ENCODE measurements around the gene CD69. TPM values are rescaled to one million over a fixed set of nuclear protein-coding genes. Genes with fewer than 3 reads are reported as not detected.

CD69 gene
- total RNA-seq, 1 donor from 2014 or later: 26.7 TPM

- Mint-ChIP-seq H3K4me1 (peaks cover 55% of the 10 kb centered on the region), H3K9me3 (peaks cover 2% of the 10 kb centered on the region), H3K27ac (no peak overlapping the region), H3K4me3 (no peak overlapping the region), H3K27me3 (no peaks in the 10 kb centered on the region), H3K36me3 (ENCODE audit: low read depth) (no peaks in the 10 kb centered on the region)
- ChIA-PET CTCF (interaction anchor here (0.9 to 1.1 kb wide), 2 partner anchors 43 to 44 kb away, joined by 3 to 6 read pairs; no protein-coding TSS in a partner anchor), POLR2A (interaction anchor here (0.6 to 0.7 kb wide), 2 partner anchors 25 to 33 kb away, joined by 3 to 4 read pairs; no protein-coding TSS in a partner anchor)
- ATAC-seq (ENCODE audit: low read depth) (no peak), DNase-seq (no peak)
- no peak for TF ChIP-seq CTCF (IDR thresholded peaks at IDR 0.05)
- intact Hi-C loops (cut with micrococcal nuclease): no loop called here
Measured at GRCh38 chr12:9792961-9793617, 32.4 kb upstream of the CD69 start.

DNA sequence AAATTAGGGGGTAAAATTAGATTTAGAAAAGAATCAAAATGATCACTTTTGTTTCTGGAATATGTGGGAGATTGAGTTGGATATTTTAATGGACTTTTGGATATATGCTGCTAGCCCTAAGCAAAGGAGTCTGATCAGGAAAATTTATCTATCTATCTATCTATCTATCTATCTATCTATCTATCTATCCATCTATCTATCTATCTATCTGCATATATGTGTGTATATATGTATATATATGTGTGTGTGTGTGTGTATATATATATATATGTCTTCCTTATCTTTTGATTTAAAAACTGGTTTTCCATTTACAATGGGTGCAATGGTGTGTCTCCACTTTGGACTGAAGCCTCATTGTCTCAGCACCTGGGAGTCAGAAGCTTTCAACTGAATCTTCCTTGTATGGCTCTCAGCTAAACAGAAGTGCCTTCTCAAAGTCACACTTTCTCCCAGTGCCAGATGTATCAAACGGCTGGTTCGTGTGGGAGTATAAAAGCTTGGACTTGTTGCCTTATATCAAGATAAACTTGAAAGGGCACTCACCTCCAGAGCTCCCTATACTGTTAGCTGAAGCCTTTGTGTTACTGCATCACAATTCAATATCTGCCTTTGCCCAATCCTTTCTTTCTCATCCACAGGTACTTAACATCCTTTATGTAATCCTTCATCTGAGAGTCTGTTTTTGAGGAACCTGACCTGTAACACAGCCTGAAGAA is 31.6 kb upstream of the CD69 start:
- no peak for DNase-seq
- ChIA-PET CTCF (interaction anchor here (0.9 to 1.1 kb wide), 2 partner anchors 42 to 44 kb away, joined by 3 to 6 read pairs; no protein-coding TSS in a partner anchor), POLR2A (interaction anchor here (0.6 to 0.7 kb wide), 2 partner anchors 25 to 33 kb away, joined by 3 to 4 read pairs; no protein-coding TSS in a partner anchor)
- Mint-ChIP-seq H3K27me3 (no peaks in the 10 kb centered on the region), H3K4me3 (no peak overlapping the region), H3K27ac (no peak overlapping the region), H3K9me3 (peaks cover 2% of the 10 kb centered on the region), H3K4me1 (peaks cover 55% of the 10 kb centered on the region), H3K36me3 (ENCODE audit: low read depth) (no peaks in the 10 kb centered on the region)
- TF ChIP-seq CTCF (IDR thresholded peaks at IDR 0.05): no peak
- ATAC-seq (ENCODE audit: low read depth): no peak
- intact Hi-C loops (cut with micrococcal nuclease): no loop called here

DNA sequence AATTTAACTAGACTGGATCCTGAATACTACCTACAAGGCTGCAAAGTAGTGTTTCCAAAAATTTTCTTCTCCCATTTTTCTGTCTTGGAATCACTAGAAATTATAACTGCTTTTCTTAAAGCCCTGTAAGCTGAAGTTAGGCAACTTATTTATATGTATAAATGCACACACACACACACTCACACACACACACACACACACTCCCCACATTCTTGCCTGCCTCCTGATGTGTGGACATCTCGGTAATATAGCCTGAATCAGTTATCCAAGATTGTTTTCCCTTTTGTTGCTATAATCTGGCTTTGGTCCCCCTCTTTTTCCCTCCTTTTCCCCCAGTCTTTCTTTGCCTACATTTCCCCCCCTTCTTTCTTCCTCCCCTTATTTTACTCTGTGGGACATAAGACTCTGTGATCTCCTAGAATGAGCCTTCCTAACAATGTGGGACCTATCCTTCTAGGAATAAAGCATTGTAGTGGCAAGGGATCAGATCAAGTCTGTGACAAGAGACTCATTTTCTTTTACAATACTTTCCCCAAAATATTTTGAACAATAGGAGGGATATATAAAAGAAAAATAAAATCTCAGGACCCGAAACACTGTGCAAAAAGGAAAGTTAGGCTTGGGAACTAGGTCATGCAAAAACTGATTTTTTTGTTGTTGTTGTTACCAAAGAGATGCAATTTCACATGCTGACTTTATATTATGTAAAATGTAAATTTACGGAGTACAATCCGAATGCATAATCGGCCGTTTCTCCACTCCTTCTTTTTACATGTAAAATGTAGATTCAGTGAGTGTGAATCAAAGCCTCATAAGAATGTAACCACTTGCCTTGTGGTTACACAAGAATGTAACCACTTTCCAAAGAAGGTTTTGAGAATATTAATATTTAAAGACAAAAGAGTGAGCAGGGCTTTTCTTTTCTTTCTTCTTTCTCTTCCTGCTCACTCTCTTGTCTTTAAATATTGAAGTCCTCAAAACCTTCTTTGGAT is 26.3 kb upstream of the CD69 start:
- peaks cover 2% of the 10 kb centered on the region for H3K9me3 Mint-ChIP-seq
- DNase-seq (no peak), ATAC-seq (ENCODE audit: low read depth) (no peak)
- no peaks in the 10 kb centered on the region for H3K36me3 Mint-ChIP-seq (ENCODE audit: low read depth)
- no peak overlapping the region for H3K4me3 Mint-ChIP-seq
- no peaks in the 10 kb centered on the region for H3K27me3 Mint-ChIP-seq
- ChIA-PET POLR2A (no interaction called here), CTCF (no interaction called here)
- H3K4me1 Mint-ChIP-seq: peaks cover 20% of the 10 kb centered on the region
- H3K27ac Mint-ChIP-seq: no peak overlapping the region
- intact Hi-C loops (cut with micrococcal nuclease): no loop called here
- TF ChIP-seq CTCF (IDR thresholded peaks at IDR 0.05): no peak

GRCh38 chr12:9784816-9785215 is 24.1 kb upstream of the CD69 start:
- Mint-ChIP-seq H3K27ac (no peak overlapping the region), H3K9me3 (no peaks in the 10 kb centered on the region), H3K4me1 (peaks cover 15% of the 10 kb centered on the region), H3K27me3 (no peaks in the 10 kb centered on the region), H3K4me3 (no peak overlapping the region), H3K36me3 (ENCODE audit: low read depth) (no peaks in the 10 kb centered on the region)
- TF ChIP-seq CTCF (IDR thresholded peaks at IDR 0.05): no peak
- ATAC-seq (ENCODE audit: low read depth) (no peak), DNase-seq (no peak)
- ChIA-PET CTCF (interaction anchor here (1.6 kb wide), 1 partner anchor 13 kb away, joined by 4 read pairs; no protein-coding TSS in a partner anchor), POLR2A (no interaction called here)
- intact Hi-C loops (cut with micrococcal nuclease): no loop called here
